SK-N-SH treated with all-trans-retinoic acid at 6 μM for 48 hours (cell line): Measurements from ENCODE around the gene MRRF.

Source experiments
- ATAC-seq: fragments of 200-7000 bp; cut with Tn5 transposase; 3 replicates; pipeline ENCODE4 v1.9.1; 2020; ENCODE audit warnings: mild to moderate bottlenecking, moderate library complexity
- ARNTL ChIP-seq: fragments of 450-650 bp; formaldehyde crosslinking; IDR thresholded peaks from 2 replicates; pipeline ENCODE4 v1.5.0; 2020; ENCODE audit warnings: low read depth, mild to moderate bottlenecking, moderate library complexity, borderline replicate concordance
- BACH2 ChIP-seq: fragments of 250-450 bp; sonication (Bioruptor Pico); IDR thresholded peaks from 2 replicates; pipeline ENCODE4 v1.9.0; 2021; ENCODE audit warnings: mild to moderate bottlenecking, borderline replicate concordance
- GLIS3 ChIP-seq: fragments of 250-450 bp; sonication (Bioruptor Pico); IDR thresholded peaks from 2 replicates; pipeline ENCODE4 v1.5.0; 2020; ENCODE audit warnings: mild to moderate bottlenecking, moderate library complexity
- ISL1 ChIP-seq: fragments of 250-450 bp; sonication (Bioruptor Pico); IDR thresholded peaks from 2 replicates; pipeline ENCODE4 v2.1.2; 2022; ENCODE audit warnings: mild to moderate bottlenecking, moderate library complexity
- OSR1 ChIP-seq: fragments of 250-450 bp; sonication (Bioruptor Pico); IDR thresholded peaks from 2 replicates; pipeline ENCODE4 v1.8.0; 2022; ENCODE audit warnings: moderate library complexity, mild to moderate bottlenecking, inconsistent platforms
- PPARA ChIP-seq: fragments of 250-450 bp; sonication (Bioruptor Pico); IDR thresholded peaks from 2 replicates; pipeline ENCODE4 v1.5.0; 2020; ENCODE audit warnings: mild to moderate bottlenecking, borderline replicate concordance
- RARB ChIP-seq: fragments of 250-450 bp; sonication (Bioruptor Pico); IDR thresholded peaks from 2 replicates; pipeline ENCODE4 v1.8.0; 2021; ENCODE audit warnings: mild to moderate bottlenecking, moderate library complexity
- TCF4 ChIP-seq: fragments of 250-450 bp; sonication (Bioruptor Pico); IDR thresholded peaks from 2 replicates; pipeline ENCODE4 v1.8.0; 2021; ENCODE audit warnings: mild to moderate bottlenecking, moderate library complexity, borderline replicate concordance
- TOX ChIP-seq: fragments of 250-450 bp; sonication (Bioruptor Pico); IDR thresholded peaks from 2 replicates; pipeline ENCODE4 v1.8.0; 2021; ENCODE audit warnings: mild to moderate bottlenecking, moderate library complexity, borderline replicate concordance
- TSHZ2 ChIP-seq: fragments of 250-450 bp; sonication (Bioruptor Pico); IDR thresholded peaks from 2 replicates; pipeline ENCODE4 v1.5.0; 2020; ENCODE audit warnings: mild to moderate bottlenecking, moderate library complexity
- ZC3H10 ChIP-seq: fragments of 250-450 bp; sonication (Bioruptor Pico); IDR thresholded peaks from 2 replicates; pipeline ENCODE4 v1.5.1; 2021; ENCODE audit warnings: mild to moderate bottlenecking, moderate library complexity
- ZFP3 ChIP-seq: fragments of 250-450 bp; sonication (Bioruptor Pico); IDR thresholded peaks from 2 replicates; pipeline ENCODE4 v1.5.0; 2020; ENCODE audit warnings: mild to moderate bottlenecking, moderate library complexity
- ZNF565 ChIP-seq: fragments of 450-650 bp; formaldehyde crosslinking; conservative IDR thresholded peaks from 2 replicates; pipeline ENCODE4 v1.5.0; 2020; ENCODE audit warnings: low read depth, mild to moderate bottlenecking, moderate library complexity
- ZNF70 ChIP-seq: fragments of 450-650 bp; formaldehyde crosslinking; IDR thresholded peaks from 2 replicates; pipeline ENCODE4 v1.5.0; 2020; ENCODE audit warnings: mild to moderate bottlenecking, moderate library complexity
- ZNF8 ChIP-seq: fragments of 450-650 bp; formaldehyde crosslinking; IDR thresholded peaks from 2 replicates; pipeline ENCODE4 v1.5.0; 2020; ENCODE audit warnings: mild to moderate bottlenecking, moderate library complexity
- TF ChIP-seq, protein P1 (sequence below): fragments of 250-450 bp; sonication (Bioruptor Pico); IDR thresholded peaks from 2 replicates; pipeline ENCODE4 v1.8.0; 2020; ENCODE audit warnings: mild to moderate bottlenecking, moderate library complexity, borderline replicate concordance
- TF ChIP-seq, protein P2 (sequence below): fragments of 250-450 bp; sonication (Bioruptor Pico); IDR thresholded peaks from 2 replicates; pipeline ENCODE4 v1.5.1; 2020; ENCODE audit warnings: low read depth, mild to moderate bottlenecking, moderate library complexity
- TF ChIP-seq, protein P3 (sequence below): fragments of 250-450 bp; sonication (Bioruptor Pico); IDR thresholded peaks from 2 replicates; pipeline ENCODE4 v1.8.0; 2021; ENCODE audit warnings: low read depth, mild to moderate bottlenecking, moderate library complexity, borderline replicate concordance

MRRF gene

DNA sequence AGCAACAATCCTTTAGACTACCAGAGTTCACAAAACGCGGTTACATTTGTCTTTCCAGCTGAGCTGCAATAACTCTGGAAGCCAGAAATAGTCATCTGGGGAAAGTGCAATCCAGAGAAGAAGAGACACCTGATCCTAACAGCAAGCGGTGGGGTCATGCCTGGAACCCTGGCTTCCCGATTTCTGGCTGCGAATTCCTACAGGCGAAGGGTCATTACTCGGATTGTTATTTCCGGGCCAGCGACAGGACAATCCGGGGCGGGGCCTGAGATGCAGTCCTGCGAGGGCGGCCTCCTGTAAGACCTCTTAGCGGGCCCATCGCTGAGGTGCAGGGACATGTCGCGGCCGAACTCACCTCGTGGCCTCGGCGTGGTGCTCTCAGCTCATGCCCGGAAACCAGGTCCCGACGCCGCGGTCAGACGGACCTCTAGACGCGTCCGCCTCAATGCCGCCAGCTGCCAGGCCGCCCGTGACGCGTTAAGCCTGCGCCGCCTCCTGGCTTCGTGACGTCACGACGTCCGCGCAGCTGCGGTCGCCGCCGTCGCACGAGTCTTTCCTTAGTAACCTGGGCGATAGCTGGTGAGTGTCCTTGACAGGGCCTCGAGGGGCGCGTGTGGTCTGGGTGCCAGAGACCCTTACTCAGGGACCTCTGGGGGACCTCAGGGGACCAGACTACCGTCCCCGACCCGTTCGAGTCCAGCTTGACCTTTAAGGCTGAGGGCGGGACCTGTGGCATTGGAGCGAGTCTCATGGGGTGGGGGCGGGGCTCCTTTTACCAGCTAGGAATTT, at the start of gene MRRF, which contains the start of gene RBM18:
Gene MRRF, plus strand, starts transcription at position 523 of the 789 bp plus-strand sequence. CDS start 6,010 bp downstream, outside the sequence.
Gene RBM18, minus strand, starts transcription at position 481 of the 789 bp plus-strand sequence. CDS start 3,348 bp downstream, outside the sequence.
- TF ChIP-seq ZNF565 (CRISPR knock-in tag): no peak
- TF ChIP-seq ZNF8 (CRISPR knock-in tag): no peak
- TF ChIP-seq, protein P1, sequence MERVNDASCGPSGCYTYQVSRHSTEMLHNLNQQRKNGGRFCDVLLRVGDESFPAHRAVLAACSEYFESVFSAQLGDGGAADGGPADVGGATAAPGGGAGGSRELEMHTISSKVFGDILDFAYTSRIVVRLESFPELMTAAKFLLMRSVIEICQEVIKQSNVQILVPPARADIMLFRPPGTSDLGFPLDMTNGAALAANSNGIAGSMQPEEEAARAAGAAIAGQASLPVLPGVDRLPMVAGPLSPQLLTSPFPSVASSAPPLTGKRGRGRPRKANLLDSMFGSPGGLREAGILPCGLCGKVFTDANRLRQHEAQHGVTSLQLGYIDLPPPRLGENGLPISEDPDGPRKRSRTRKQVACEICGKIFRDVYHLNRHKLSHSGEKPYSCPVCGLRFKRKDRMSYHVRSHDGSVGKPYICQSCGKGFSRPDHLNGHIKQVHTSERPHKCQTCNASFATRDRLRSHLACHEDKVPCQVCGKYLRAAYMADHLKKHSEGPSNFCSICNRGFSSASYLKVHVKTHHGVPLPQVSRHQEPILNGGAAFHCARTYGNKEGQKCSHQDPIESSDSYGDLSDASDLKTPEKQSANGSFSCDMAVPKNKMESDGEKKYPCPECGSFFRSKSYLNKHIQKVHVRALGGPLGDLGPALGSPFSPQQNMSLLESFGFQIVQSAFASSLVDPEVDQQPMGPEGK: no peak
- TF ChIP-seq OSR1: no peak
- no peak for TF ChIP-seq BACH2 (CRISPR knock-in tag)
- TF ChIP-seq ARNTL: no peak
- TF ChIP-seq RARB (CRISPR knock-in tag): no peak
- TF ChIP-seq ZC3H10: no peak
- TF ChIP-seq TOX (CRISPR knock-in tag): no peak
- TF ChIP-seq, protein P2, sequence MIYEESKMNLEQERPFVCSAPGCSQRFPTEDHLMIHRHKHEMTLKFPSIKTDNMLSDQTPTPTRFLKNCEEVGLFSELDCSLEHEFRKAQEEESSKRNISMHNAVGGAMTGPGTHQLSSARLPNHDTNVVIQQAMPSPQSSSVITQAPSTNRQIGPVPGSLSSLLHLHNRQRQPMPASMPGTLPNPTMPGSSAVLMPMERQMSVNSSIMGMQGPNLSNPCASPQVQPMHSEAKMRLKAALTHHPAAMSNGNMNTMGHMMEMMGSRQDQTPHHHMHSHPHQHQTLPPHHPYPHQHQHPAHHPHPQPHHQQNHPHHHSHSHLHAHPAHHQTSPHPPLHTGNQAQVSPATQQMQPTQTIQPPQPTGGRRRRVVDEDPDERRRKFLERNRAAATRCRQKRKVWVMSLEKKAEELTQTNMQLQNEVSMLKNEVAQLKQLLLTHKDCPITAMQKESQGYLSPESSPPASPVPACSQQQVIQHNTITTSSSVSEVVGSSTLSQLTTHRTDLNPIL: no peak
- TF ChIP-seq TSHZ2: no peak
- no peak for TF ChIP-seq ZNF70
- no peak for TF ChIP-seq ISL1
- no peak for TF ChIP-seq ZFP3 (CRISPR knock-in tag)
- TF ChIP-seq, protein P3, sequence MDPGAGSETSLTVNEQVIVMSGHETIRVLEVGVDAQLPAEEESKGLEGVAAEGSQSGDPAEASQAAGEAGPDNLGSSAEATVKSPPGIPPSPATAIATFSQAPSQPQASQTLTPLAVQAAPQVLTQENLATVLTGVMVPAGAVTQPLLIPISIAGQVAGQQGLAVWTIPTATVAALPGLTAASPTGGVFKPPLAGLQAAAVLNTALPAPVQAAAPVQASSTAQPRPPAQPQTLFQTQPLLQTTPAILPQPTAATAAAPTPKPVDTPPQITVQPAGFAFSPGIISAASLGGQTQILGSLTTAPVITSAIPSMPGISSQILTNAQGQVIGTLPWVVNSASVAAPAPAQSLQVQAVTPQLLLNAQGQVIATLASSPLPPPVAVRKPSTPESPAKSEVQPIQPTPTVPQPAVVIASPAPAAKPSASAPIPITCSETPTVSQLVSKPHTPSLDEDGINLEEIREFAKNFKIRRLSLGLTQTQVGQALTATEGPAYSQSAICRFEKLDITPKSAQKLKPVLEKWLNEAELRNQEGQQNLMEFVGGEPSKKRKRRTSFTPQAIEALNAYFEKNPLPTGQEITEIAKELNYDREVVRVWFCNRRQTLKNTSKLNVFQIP (CRISPR knock-in tag): no peak
- no peak for TF ChIP-seq GLIS3 (CRISPR knock-in tag)
- no peak for TF ChIP-seq PPARA (CRISPR knock-in tag)
- no peak for TF ChIP-seq TCF4
- peak; percentile 92 for ATAC-seq

DNA sequence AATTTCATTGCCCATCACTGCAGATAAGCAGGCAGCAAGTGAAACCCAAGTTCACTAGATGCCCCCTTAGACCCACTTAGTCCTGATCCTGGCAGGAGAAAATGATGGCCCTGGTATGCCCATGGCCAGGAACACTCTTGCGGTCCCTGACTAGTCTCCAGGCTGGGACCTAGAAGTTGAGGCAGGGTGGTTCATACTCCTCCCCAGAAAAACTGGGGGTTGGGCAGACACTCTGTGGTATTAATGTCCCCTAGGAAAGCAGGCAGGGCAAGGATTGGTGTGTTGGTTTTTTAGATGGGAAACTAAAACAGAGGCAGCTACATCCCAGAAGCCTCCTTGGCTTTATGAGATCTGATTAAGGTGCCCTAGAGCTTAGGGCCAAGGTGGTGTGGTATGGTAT, 49.0 kb upstream of the MRRF start:
- no peak for ATAC-seq
- TF ChIP-seq, protein P1: no peak
- TF ChIP-seq OSR1: no peak

DNA sequence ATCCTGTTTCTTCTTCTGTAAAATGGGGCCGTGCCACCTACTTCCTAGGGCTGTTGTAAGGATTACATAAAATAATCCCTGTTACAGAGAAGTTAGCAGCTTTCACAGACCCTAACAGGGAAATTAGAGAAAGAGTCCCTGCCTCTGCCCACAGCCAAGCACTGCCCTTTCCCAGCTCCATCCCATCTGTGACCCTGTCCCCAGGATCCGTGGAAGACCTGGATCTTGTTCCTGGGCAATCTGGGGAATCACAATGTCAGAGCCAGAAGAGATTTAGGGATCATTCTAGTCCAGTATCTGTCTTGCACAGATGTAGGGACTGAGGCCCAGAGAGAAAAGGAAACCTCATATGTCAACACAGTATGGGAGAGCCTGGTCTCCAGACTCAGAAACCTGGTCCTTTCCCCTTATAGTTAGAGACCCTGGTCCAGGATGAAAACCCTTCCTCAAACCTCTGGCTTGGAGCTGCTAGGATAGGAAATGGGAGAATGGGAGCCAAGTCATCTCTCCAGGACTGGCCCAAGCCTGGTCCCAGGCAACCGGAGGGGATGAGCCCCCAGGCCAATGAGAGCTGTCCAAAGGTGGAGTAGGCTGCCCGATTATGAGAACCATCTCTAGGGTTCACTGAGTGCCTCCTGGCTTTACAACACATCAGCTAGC, 48.4 kb upstream of the MRRF start:
- TF ChIP-seq, protein P3 (CRISPR knock-in tag): no peak
- no peak for TF ChIP-seq PPARA (CRISPR knock-in tag)
- TF ChIP-seq OSR1: no peak
- no peak for TF ChIP-seq ZNF8 (CRISPR knock-in tag)
- no peak for TF ChIP-seq TSHZ2
- TF ChIP-seq, all 23 proteins: peak for 0
- ATAC-seq: no peak
